ENCODE data around the gene KCNK7. TPM values are rescaled to one million over a fixed set of nuclear protein-coding genes. Genes with fewer than 3 reads are reported as not detected.
A peak's percentile ranks its signal among the peaks of the same experiment; 100 is the strongest.

KCNK7 gene
- total RNA-seq, 1 experiment from 2014 or later: 0.61 TPM

DNA sequence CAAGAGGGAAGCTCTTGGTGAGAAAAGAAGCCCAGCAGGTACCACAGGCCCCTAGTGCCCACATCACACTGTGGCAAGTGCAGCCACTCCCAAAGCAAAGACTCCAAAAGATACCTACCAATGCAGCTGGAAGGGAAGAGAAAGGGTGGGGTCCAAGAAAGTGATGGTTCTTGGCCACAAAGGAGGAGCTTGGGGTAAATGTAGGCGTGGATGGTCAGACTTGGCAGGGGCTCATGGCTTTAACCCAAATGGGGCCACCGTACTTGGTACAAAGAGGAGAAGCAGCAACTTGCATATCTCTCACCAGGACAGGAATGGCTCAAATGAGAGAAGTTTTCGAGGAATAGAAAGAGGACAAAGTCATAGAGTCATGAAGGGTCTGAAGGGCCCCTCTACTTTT is 13.6 kb upstream of the KCNK7 start:
- Histone ChIP-seq H3K9ac (ENCODE audit: low read length) (no peak overlapping the region), H3K9me3 (ENCODE audit: control insufficient read depth in 1 of 2, insufficient read depth in 1 of 2, low read depth in 1 of 2, low read length in 2 of 2) (no peaks in the 10 kb centered on the region), H3K4me1 (ENCODE audit: control insufficient read depth in 1 of 2, insufficient read depth in 2 of 2, low read length in 2 of 2) (peaks cover 13 to 61% of the 10 kb centered on the region in 2 experiments), H3K4me3 (replicated peaks in 1 of 2; ENCODE audit: low read depth in 1 of 2, low read length in 2 of 2) (no peak overlapping the region), H3K79me2 (ENCODE audit: insufficient read depth, low read length) (peaks cover 44% of the 10 kb centered on the region), H3K4me2 (ENCODE audit: low read length) (no peak overlapping the region), H3K36me3 (ENCODE audit: control insufficient read depth in 1 of 2, insufficient read depth in 2 of 2, low read length in 2 of 2) (peaks cover 11 to 22% of the 10 kb centered on the region in 2 experiments; a peak in 3 of 4 replicates), H3K27me3 (ENCODE audit: insufficient read depth, low read length) (no peaks in the 10 kb centered on the region), H2AFZ (ENCODE audit: low read depth, low read length, poor library complexity, severe bottlenecking) (no peak overlapping the region), H3K27ac (ENCODE audit: low read depth, low read length) (peak overlapping the region; percentile 11), H3K9me2 (ENCODE audit: insufficient read depth) (no peaks in the 10 kb centered on the region), H4K20me1 (ENCODE audit: insufficient read depth) (no peaks in the 10 kb centered on the region)
- ATAC-seq (no peak), DNase-seq (ENCODE audit: low read depth, low spot score) (no peak)
- RAD21 ChIA-PET (ENCODE audit: low non-redundant PET in 1 of 2, low total read pairs in 2 of 2, uncharacterized antibody in 2 of 2, unreplicated experiment in 2 of 2): no interaction called here
- POLR2A ChIA-PET: interaction anchor here (1.1 to 1.4 kb wide), 2 partner anchors 50 to 62 kb away, joined by 3 to 6 read pairs; no protein-coding TSS in a partner anchor
- no TSS peak for BruUV-seq (replicated peaks)
- intact Hi-C loops (cut with micrococcal nuclease): no loop called here
- TF ChIP-seq, protein P1, sequence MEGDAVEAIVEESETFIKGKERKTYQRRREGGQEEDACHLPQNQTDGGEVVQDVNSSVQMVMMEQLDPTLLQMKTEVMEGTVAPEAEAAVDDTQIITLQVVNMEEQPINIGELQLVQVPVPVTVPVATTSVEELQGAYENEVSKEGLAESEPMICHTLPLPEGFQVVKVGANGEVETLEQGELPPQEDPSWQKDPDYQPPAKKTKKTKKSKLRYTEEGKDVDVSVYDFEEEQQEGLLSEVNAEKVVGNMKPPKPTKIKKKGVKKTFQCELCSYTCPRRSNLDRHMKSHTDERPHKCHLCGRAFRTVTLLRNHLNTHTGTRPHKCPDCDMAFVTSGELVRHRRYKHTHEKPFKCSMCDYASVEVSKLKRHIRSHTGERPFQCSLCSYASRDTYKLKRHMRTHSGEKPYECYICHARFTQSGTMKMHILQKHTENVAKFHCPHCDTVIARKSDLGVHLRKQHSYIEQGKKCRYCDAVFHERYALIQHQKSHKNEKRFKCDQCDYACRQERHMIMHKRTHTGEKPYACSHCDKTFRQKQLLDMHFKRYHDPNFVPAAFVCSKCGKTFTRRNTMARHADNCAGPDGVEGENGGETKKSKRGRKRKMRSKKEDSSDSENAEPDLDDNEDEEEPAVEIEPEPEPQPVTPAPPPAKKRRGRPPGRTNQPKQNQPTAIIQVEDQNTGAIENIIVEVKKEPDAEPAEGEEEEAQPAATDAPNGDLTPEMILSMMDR (IDR thresholded peaks at IDR 0.05 in 2 of 3, conservative IDR thresholded peaks at IDR 0.05 in 1 of 3; ENCODE audit: borderline replicate concordance in 1 of 3, insufficient read depth in 1 of 3, low read depth in 2 of 3, low read length in 2 of 3): no peak
- TF ChIP-seq YY1 (IDR thresholded peaks at IDR 0.05; ENCODE audit: extremely low read depth, insufficient replicate concordance, low read depth, low read length) (no peak), SIN3A (IDR thresholded peaks at IDR 0.05; ENCODE audit: low read depth) (no peak), ELF1 (IDR thresholded peaks at IDR 0.05; ENCODE audit: borderline replicate concordance, low read depth) (no peak), ATF3 (IDR thresholded peaks at IDR 0.05) (no peak), FOSL1 (IDR thresholded peaks at IDR 0.05; ENCODE audit: low read depth) (no peak), CBX3 (IDR thresholded peaks at IDR 0.05; ENCODE audit: low read depth) (no peak), EZH2 (IDR thresholded peaks at IDR 0.05) (no peak), EZH2phosphoT487 (IDR thresholded peaks at IDR 0.05; ENCODE audit: borderline replicate concordance) (no peak)
- TF ChIP-seq, protein P2, sequence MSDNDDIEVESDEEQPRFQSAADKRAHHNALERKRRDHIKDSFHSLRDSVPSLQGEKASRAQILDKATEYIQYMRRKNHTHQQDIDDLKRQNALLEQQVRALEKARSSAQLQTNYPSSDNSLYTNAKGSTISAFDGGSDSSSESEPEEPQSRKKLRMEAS (IDR thresholded peaks at IDR 0.05): no peak
- CTCF ChIA-PET: interaction anchor here (0.6 kb wide), 1 partner anchor 209 kb away, joined by 3 read pairs; no protein-coding TSS in a partner anchor
